B cell (primary cell): ENCODE data around the gene C2orf92.

Experiments used
- CTCF ChIP-seq: fragments of 200-600 bp; IDR thresholded peaks from one replicate; pipeline ENCODE4 v1.8.0; 2022; ENCODE audit warnings: antibody characterized with exemption, mild to moderate bottlenecking
- EZH2 ChIP-seq: IDR thresholded peaks from 2 replicates; pipeline ENCODE4 v1.6.1; 2012; ENCODE audit warnings: borderline replicate concordance, low read depth, mild to moderate bottlenecking, moderate library complexity, low read length; ENCODE audit not compliant: insufficient read depth, poor library complexity, severe bottlenecking

GRCh38 chr2:97741686-97742085, 72.2 kb downstream of the C2orf92 start:
- no peak for TF ChIP-seq CTCF
- TF ChIP-seq EZH2 = no peak
